GM12874 (cell line): Measurements from ENCODE around the gene GPR26.

Experiments
- CTCF ChIP-seq: IDR thresholded peaks from 2 replicates; pipeline ENCODE4 v1.5.1; 2011; ENCODE audit warnings: low read depth, mild to moderate bottlenecking, control low read depth, low read length, moderate library complexity; ENCODE audit not compliant: insufficient read depth

Gene GPR26

GRCh38 chr10:123637326-123637880 lies 28.8 kb upstream of the GPR26 start:
- no peak for TF ChIP-seq CTCF

- no peak for TF ChIP-seq CTCF
Measured at GRCh38 chr10:123639131-123639530, 27.0 kb upstream of the GPR26 start.

- TF ChIP-seq CTCF = no peak
Measured at GRCh38 chr10:123640016-123640535, 26.1 kb upstream of the GPR26 start.

- TF ChIP-seq CTCF = no peak
Measured at GRCh38 chr10:123642293-123642692, 23.9 kb upstream of the GPR26 start.

GRCh38 chr10:123642697-123643096 lies 23.5 kb upstream of the GPR26 start:
- no peak for TF ChIP-seq CTCF

GRCh38 chr10:123643315-123643714 lies 22.8 kb upstream of the GPR26 start:
- TF ChIP-seq CTCF = no peak

- no peak for TF ChIP-seq CTCF
Measured at GRCh38 chr10:123645016-123645415, 21.1 kb upstream of the GPR26 start.
